HFFc6 (cell line): ENCODE measurements around the gene HEATR9. TPM values are rescaled to one million over a fixed set of nuclear protein-coding genes. Genes with fewer than 3 reads are reported as not detected.
A peak's percentile ranks its signal among the peaks of the same experiment; 100 is the strongest.

ENCODE experiments used
- DNase-seq: peaks from one replicate; pipeline ENCODE4 v3.0.0-alpha.2; 2018
- H3K27ac Mint-ChIP-seq: 2 replicates; pipeline ENCODE4 v1.8.0; 2020; ENCODE audit warnings: mild to moderate bottlenecking, mixed read lengths
- H3K27me3 Mint-ChIP-seq: 2 replicates; pipeline ENCODE4 v1.8.0; 2021; ENCODE audit warnings: mild to moderate bottlenecking, moderate library complexity, mixed read lengths; ENCODE audit not compliant: insufficient read depth
- H3K36me3 Mint-ChIP-seq: 2 replicates; pipeline ENCODE4 v1.8.0; 2021; ENCODE audit warnings: low read depth, mixed read lengths
- H3K4me1 Mint-ChIP-seq: 2 replicates; pipeline ENCODE4 v1.8.0; 2020; ENCODE audit warnings: low read depth, mixed read lengths
- H3K4me3 Mint-ChIP-seq: 2 replicates; pipeline ENCODE4 v1.8.0; 2020; ENCODE audit warnings: mild to moderate bottlenecking, moderate library complexity, mixed read lengths
- H3K9me3 Mint-ChIP-seq: 2 replicates; pipeline ENCODE4 v1.8.0; 2020; ENCODE audit warnings: mild to moderate bottlenecking, mixed read lengths
- CTCF ChIP-seq: fragments of 200-600 bp; sonication (generic); IDR thresholded peaks from 2 replicates; pipeline ENCODE4 v1.5.0; 2021; ENCODE audit warnings: antibody characterized with exemption, mild to moderate bottlenecking
- total RNA-seq, 6 experiments: library from RNA; stranded (reverse); fragmentation: NEBNext Ultra II Directional; extraction: Animal tissue kit (Norgen Biotek cat#: 25700); gene quantifications; 2 replicates in 1 of 6; 3 replicates in 5 of 6; pipeline ENCODE4 v1.2.3, GENCODE V29; 2021

Gene HEATR9
- total RNA-seq, 6 experiments from 2014 or later: not detected

DNA sequence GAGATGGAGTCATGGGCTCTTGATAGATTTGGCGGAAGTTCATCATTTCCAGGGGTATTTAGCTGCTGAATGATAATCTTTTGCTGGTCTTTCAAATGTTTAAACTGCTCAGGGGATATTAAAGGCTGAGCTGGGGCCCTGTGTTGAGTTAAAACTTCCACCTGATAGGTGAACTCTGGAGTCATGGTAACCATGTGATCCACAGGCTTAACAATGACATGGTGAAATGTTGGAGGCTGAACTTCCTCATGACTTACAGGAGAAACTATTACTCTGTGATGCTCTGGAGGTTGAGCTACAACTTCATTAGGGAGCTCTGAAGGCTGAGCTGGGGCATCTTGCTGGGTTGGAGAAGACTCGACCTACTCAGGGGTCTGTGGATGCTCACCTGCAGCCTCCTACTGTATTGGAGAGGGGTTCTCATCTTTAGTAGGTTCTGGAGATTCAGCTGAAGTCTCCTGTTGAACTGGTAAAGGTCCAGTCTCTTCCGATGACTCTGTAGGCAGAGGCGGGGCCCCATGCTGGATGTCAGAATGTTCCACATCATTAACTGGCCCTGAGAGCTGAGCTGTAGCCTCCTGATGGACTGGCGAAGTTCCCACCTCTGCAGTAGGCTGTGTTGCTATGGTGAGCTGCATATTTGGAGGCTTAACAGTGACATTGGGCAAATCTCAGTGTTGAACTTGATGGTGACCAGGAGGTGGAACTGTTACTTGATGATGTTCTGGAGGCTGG, 37.7 kb upstream of the HEATR9 start:
- DNase-seq: peak; percentile 63
- Mint-ChIP-seq H3K27ac (no peak overlapping the region), H3K36me3 (no peaks in the 10 kb centered on the region), H3K27me3 (peaks cover 26% of the 10 kb centered on the region), H3K4me3 (no peak overlapping the region), H3K9me3 (no peaks in the 10 kb centered on the region), H3K4me1 (peaks cover 9% of the 10 kb centered on the region)
- no peak for TF ChIP-seq CTCF

DNA sequence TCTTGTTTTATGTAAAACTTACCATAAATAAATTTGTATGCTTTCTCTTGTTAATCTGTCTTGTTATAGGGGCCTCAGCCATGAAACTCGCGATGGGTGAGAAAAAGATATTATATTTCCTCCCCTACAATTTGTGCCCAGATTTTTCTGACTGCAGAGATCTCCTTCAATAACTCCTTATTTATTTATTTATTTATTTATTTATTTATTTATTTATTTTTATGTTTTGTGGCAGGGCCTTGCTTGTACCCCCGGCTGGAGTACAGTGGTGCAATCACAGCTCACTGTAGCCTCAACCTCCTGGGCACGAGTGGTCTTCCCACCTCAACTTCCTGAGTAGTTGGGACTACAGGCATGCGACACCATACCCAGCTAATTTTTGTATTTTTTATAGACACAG, 34.8 kb upstream of the HEATR9 start:
- H3K27ac Mint-ChIP-seq: no peak overlapping the region
- H3K9me3 Mint-ChIP-seq: no peaks in the 10 kb centered on the region
- no peak overlapping the region for H3K4me3 Mint-ChIP-seq
- no peak for DNase-seq
- peaks cover 19% of the 10 kb centered on the region for H3K4me1 Mint-ChIP-seq
- H3K36me3 Mint-ChIP-seq: no peaks in the 10 kb centered on the region
- H3K27me3 Mint-ChIP-seq: peaks cover 9% of the 10 kb centered on the region
- TF ChIP-seq CTCF: no peak

DNA sequence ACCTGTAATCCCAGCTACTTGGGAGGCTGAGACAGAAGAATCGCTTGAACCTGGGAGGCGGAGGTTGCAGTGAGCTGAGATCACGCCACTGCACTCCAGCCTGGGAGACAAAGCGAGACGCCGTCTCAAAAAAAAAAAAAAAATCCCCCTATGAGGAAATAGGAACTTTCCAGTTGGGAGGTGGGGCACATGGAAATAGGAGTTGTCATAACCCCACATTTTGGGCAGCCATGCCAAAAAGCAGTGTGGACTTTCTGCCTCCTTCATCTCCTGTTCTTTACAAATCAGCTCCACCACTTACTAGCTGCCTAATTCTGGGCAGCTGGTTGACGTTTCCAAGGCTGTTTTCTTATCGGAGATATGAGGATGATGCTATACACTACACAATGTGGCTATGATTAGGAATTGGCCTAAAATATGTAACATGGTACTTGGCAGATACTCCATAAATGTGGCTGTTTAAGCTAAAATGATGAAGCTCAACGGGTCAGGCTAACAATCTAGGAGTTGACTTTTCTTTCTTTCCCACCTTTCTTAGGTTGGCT, 33.0 kb upstream of the HEATR9 start:
- no peak for TF ChIP-seq CTCF
- no peak for DNase-seq
- Mint-ChIP-seq H3K4me3 (no peak overlapping the region), H3K27me3 (peaks cover 4% of the 10 kb centered on the region), H3K4me1 (peaks cover 11% of the 10 kb centered on the region), H3K9me3 (no peaks in the 10 kb centered on the region), H3K27ac (no peak overlapping the region), H3K36me3 (no peaks in the 10 kb centered on the region)

DNA sequence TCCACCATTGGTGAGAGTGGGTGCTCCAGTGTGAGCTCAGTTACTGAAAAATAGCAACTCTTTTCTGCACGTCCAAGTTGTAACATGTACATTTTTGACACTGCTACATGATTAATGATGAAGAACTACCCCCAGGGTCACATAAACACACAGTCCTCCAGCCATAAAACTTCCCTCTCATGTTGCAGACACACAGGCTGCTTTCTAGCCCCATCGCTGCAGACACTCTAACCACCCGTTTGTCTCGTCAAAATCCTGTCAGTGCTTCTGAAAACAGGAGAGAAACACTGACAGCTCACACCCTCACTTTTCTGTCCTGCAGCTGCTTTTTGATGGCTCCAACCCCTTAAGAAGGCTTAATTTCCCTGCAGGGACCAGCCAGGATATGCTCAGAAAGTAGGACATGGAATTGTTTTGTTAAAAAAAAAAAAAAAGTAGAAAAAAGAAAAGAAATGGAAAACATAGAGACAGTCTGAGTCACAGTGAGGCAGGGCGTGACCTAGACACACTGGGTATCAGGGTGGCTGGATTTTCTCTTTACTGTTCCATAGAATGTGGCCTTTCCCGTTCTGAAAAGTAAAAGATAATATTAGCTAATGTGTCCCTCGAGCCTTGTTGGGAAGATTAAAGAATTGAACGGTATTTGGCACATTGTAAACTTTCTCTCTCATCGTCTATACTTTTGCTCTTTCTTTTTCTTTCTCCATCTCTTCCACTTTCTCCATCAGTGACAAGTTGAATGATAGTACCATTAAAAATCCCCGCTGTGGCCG, 32.2 kb upstream of the HEATR9 start:
- Mint-ChIP-seq H3K4me1 (peaks cover 14% of the 10 kb centered on the region), H3K9me3 (no peaks in the 10 kb centered on the region), H3K36me3 (no peaks in the 10 kb centered on the region), H3K4me3 (peak overlapping the region; percentile 41), H3K27me3 (peaks cover 3% of the 10 kb centered on the region), H3K27ac (no peak overlapping the region)
- TF ChIP-seq CTCF: no peak
- DNase-seq: no peak

GRCh38 chr17:35900280-35900679, 31.6 kb upstream of the HEATR9 start:
- Mint-ChIP-seq H3K4me1 (peaks cover 21% of the 10 kb centered on the region), H3K4me3 (no peak overlapping the region), H3K36me3 (no peaks in the 10 kb centered on the region), H3K27ac (no peak overlapping the region), H3K9me3 (no peaks in the 10 kb centered on the region), H3K27me3 (peaks cover 3% of the 10 kb centered on the region)
- DNase-seq: no peak
- no peak for TF ChIP-seq CTCF
